HepG2 (cell line): Measurements from ENCODE around the gene INKA2. TPM values are rescaled to one million over a fixed set of nuclear protein-coding genes. Genes with fewer than 3 reads are reported as not detected.
A peak's percentile ranks its signal among the peaks of the same experiment; 100 is the strongest.

Experiments
- ADNP ChIP-seq: sonication (generic); formaldehyde crosslinking; IDR thresholded peaks from 2 replicates; pipeline ENCODE4 v1.4.0; 2020; ENCODE audit warnings: missing genetic modification reagents
- AKNA ChIP-seq: sonication (generic); formaldehyde crosslinking; IDR thresholded peaks from 2 replicates; pipeline ENCODE4 v1.4.0; 2020; ENCODE audit warnings: missing genetic modification reagents, borderline replicate concordance
- ATF7-NPFF ChIP-seq: sonication (generic); formaldehyde crosslinking; IDR thresholded peaks from 2 replicates; pipeline ENCODE4 v1.8.1; 2023; ENCODE audit warnings: mild to moderate bottlenecking, low read depth, missing genetic modification reagents, moderate library complexity
- BATF2 ChIP-seq: sonication (generic); formaldehyde crosslinking; IDR thresholded peaks from 2 replicates; pipeline ENCODE4 v1.8.0; 2022; ENCODE audit warnings: mild to moderate bottlenecking, missing genetic modification reagents, moderate library complexity
- CENPT ChIP-seq: sonication (generic); formaldehyde crosslinking; IDR thresholded peaks from 2 replicates; pipeline ENCODE4 v1.8.0; 2022; ENCODE audit warnings: low read depth, mild to moderate bottlenecking, moderate library complexity, missing genetic modification reagents
- E2F2 ChIP-seq: sonication (generic); formaldehyde crosslinking; IDR thresholded peaks from 2 replicates; pipeline ENCODE4 v1.4.0; 2020; ENCODE audit warnings: missing genetic modification reagents, borderline replicate concordance
- KLF9 ChIP-seq: IDR thresholded peaks from 2 replicates; pipeline ENCODE4 v1.6.1; 2016; ENCODE audit warnings: low read depth
- MEF2D ChIP-seq: sonication (generic); formaldehyde crosslinking; IDR thresholded peaks from 2 replicates; pipeline ENCODE4 v1.5.1; 2020; ENCODE audit warnings: mild to moderate bottlenecking, missing genetic modification reagents
- NFE2L1 ChIP-seq: sonication (generic); formaldehyde crosslinking; IDR thresholded peaks from 2 replicates; pipeline ENCODE4 v1.4.0; 2020; ENCODE audit warnings: missing genetic modification reagents, mild to moderate bottlenecking, borderline replicate concordance
- NR2F6 ChIP-seq, 2 experiments: IDR thresholded peaks; 2 replicates each; pipeline ENCODE4 v1.6.1; 2016; ENCODE audit warnings: antibody characterized with exemption in 1 of 2, mild to moderate bottlenecking in 1 of 2
- PHF20 ChIP-seq: sonication (generic); formaldehyde crosslinking; IDR thresholded peaks from 2 replicates; pipeline ENCODE4 v1.5.0; 2020; ENCODE audit warnings: mild to moderate bottlenecking, missing genetic modification reagents
- RARG ChIP-seq: sonication (generic); formaldehyde crosslinking; IDR thresholded peaks from 2 replicates; pipeline ENCODE4 v1.4.0; 2020; ENCODE audit warnings: low read depth, mild to moderate bottlenecking, missing genetic modification reagents
- SIN3A ChIP-seq: IDR thresholded peaks from 2 replicates; pipeline ENCODE4 v1.6.1; 2011; ENCODE audit warnings: low read depth, mild to moderate bottlenecking, control low read depth, low read length, borderline replicate concordance
- TFDP2 ChIP-seq: sonication (generic); formaldehyde crosslinking; IDR thresholded peaks from 2 replicates; pipeline ENCODE4 v1.4.0; 2020; ENCODE audit warnings: missing genetic modification reagents
- ZBTB38 ChIP-seq: sonication (generic); formaldehyde crosslinking; IDR thresholded peaks from 2 replicates; pipeline ENCODE4 v1.5.1; 2020; ENCODE audit warnings: mild to moderate bottlenecking, missing genetic modification reagents
- ZBTB46 ChIP-seq: sonication (generic); formaldehyde crosslinking; IDR thresholded peaks from 2 replicates; pipeline ENCODE4 v1.4.0; 2020; ENCODE audit warnings: mild to moderate bottlenecking, missing genetic modification reagents, borderline replicate concordance
- ZNF12 ChIP-seq: sonication (generic); formaldehyde crosslinking; IDR thresholded peaks from 2 replicates; pipeline ENCODE4 v1.5.0; 2020; ENCODE audit warnings: missing genetic modification reagents
- ZNF121 ChIP-seq: sonication (generic); formaldehyde crosslinking; IDR thresholded peaks from 2 replicates; pipeline ENCODE4 v1.5.0; 2020; ENCODE audit warnings: mild to moderate bottlenecking, missing genetic modification reagents
- ZNF225 ChIP-seq: sonication (generic); formaldehyde crosslinking; IDR thresholded peaks from 2 replicates; pipeline ENCODE4 v1.4.0; 2020; ENCODE audit warnings: mild to moderate bottlenecking, missing genetic modification reagents
- ZNF30 ChIP-seq: sonication (generic); formaldehyde crosslinking; IDR thresholded peaks from 2 replicates; pipeline ENCODE4 v1.5.0; 2020; ENCODE audit warnings: mild to moderate bottlenecking, missing genetic modification reagents
- polyA plus RNA-seq, 8 experiments: library from polyadenylated mRNA; depleted of rRNA in 3 of 8; stranded (reverse) in 7 of 8; unstranded in 1 of 8; fragments of >200 nt; fragmentation: Illumina TruSeq in 4 of 8; extraction: Trizol in 4 of 8; gene quantifications; 2 replicates each; pipeline versions ENCODE4 v1.2.1 to v1.2.3, GENCODE V29; 2011 to 2016; ENCODE audit warnings: low read depth in 4 of 8, missing spikeins in 1 of 8, mixed read lengths in 1 of 8; ENCODE audit not compliant: insufficient read depth in 1 of 8
- total RNA-seq, 5 experiments: library from RNA; depleted of rRNA; stranded (reverse); fragments of >200 nt; fragmentation: Illumina TruSeq; extraction: Trizol; gene quantifications; 2 replicates each; pipeline ENCODE4 v1.2.3, GENCODE V29; 2016; ENCODE audit warnings: low read depth in 1 of 5

The INKA2 gene
- total and polyA plus RNA-seq, 2 of the 13 experiments (the other 11 are each of a cell fraction or from before 2014, with no cell fraction given): 2.6 to 4.6 TPM

- TF ChIP-seq ZBTB46 (CRISPR knock-in tag): no peak
- TF ChIP-seq E2F2: no peak
- no peak for TF ChIP-seq RARG (CRISPR knock-in tag)
- no peak for TF ChIP-seq CENPT (CRISPR knock-in tag)
- no peak for TF ChIP-seq ADNP (CRISPR knock-in tag)
- no peak for TF ChIP-seq AKNA (CRISPR knock-in tag)
- no peak for TF ChIP-seq ATF7-NPFF (CRISPR knock-in tag)
- TF ChIP-seq BATF2 (CRISPR knock-in tag): no peak
- TF ChIP-seq ZNF12 (CRISPR knock-in tag): no peak
- TF ChIP-seq ZBTB38 (CRISPR knock-in tag): no peak
- TF ChIP-seq ZNF225: no peak
- no peak for TF ChIP-seq KLF9
- TF ChIP-seq TFDP2 (CRISPR knock-in tag): no peak
- TF ChIP-seq SIN3A: 0 out of 2 replicates have a peak, but pooled peaks have one; percentile 5
- no peak for TF ChIP-seq NFE2L1 (CRISPR knock-in tag)
- TF ChIP-seq PHF20 (CRISPR knock-in tag): no peak
- no peak for TF ChIP-seq MEF2D (CRISPR knock-in tag)
- TF ChIP-seq NR2F6 (IDR thresholded peaks at IDR 0.05): no peak
- no peak for TF ChIP-seq NR2F6 (CRISPR knock-in tag; IDR thresholded peaks at IDR 0.05)
- TF ChIP-seq ZNF121: 0 out of 2 replicates have a peak, but pooled peaks have one; percentile 2
- no peak for TF ChIP-seq ZNF30 (CRISPR knock-in tag)
These were observed 950 bp upstream of the INKA2 start (continued) for GRCh38 chr1:111739925-111740765.
